PFSK-1 (cell line): Measurements from ENCODE around the gene GRIFIN.

ENCODE experiments used
- POLR2AphosphoS5 ChIP-seq: IDR thresholded peaks from 2 replicates; pipeline ENCODE4 v1.6.1; 2012; ENCODE audit warnings: low read depth, mild to moderate bottlenecking, control low read depth, low read length, moderate library complexity
- TAF1 ChIP-seq: IDR thresholded peaks from 2 replicates; pipeline ENCODE4 v1.6.1; 2012; ENCODE audit warnings: low read length, control low read depth, borderline replicate concordance; ENCODE audit not compliant: insufficient read depth
- TF ChIP-seq, protein P1 (sequence below), 2 experiments: IDR thresholded peaks; 2 replicates each; pipeline versions ENCODE4 v1.6.1 to v1.8.0; 2011 to 2012; ENCODE audit warnings: low read depth in 2 of 2, low read length in 2 of 2, control low read depth in 1 of 2, inconsistent platforms in 1 of 2, mild to moderate bottlenecking in 1 of 2, moderate library complexity in 1 of 2; ENCODE audit not compliant: insufficient read depth in 1 of 2

DNA sequence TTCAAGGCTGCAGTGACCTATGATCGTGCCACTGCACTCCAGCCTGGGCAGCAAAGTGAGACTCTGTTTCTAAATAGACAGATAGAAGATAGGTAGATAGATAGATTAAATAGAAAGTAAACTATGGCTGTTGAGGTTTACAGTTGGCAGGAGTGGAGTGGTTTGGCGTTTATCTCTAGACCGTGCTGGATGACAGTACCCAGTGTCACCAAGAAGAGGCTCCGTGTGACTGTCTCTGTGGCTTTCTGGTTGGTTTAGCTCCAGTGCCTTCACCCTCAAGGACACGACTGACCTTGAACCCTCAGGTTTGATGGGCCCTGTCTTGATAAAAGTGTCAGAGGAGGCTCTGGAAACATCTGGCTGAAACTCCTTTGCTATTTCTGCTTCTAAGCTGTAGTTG lies 41.1 kb downstream of the GRIFIN start:
- TF ChIP-seq, protein P1, sequence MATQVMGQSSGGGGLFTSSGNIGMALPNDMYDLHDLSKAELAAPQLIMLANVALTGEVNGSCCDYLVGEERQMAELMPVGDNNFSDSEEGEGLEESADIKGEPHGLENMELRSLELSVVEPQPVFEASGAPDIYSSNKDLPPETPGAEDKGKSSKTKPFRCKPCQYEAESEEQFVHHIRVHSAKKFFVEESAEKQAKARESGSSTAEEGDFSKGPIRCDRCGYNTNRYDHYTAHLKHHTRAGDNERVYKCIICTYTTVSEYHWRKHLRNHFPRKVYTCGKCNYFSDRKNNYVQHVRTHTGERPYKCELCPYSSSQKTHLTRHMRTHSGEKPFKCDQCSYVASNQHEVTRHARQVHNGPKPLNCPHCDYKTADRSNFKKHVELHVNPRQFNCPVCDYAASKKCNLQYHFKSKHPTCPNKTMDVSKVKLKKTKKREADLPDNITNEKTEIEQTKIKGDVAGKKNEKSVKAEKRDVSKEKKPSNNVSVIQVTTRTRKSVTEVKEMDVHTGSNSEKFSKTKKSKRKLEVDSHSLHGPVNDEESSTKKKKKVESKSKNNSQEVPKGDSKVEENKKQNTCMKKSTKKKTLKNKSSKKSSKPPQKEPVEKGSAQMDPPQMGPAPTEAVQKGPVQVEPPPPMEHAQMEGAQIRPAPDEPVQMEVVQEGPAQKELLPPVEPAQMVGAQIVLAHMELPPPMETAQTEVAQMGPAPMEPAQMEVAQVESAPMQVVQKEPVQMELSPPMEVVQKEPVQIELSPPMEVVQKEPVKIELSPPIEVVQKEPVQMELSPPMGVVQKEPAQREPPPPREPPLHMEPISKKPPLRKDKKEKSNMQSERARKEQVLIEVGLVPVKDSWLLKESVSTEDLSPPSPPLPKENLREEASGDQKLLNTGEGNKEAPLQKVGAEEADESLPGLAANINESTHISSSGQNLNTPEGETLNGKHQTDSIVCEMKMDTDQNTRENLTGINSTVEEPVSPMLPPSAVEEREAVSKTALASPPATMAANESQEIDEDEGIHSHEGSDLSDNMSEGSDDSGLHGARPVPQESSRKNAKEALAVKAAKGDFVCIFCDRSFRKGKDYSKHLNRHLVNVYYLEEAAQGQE (IDR thresholded peaks at IDR 0.05; ENCODE audit: insufficient read depth in 1 of 2, low read depth in 2 of 2, low read length in 2 of 2) = no peak
- no peak for TF ChIP-seq TAF1
- TF ChIP-seq POLR2AphosphoS5 = no peak
